GM10847 (cell line): ENCODE measurements around the gene LRRC10B.

Experiments used
- POLR2A ChIP-seq: IDR thresholded peaks from 2 replicates; pipeline ENCODE4 v1.6.1; 2011; ENCODE audit not compliant: insufficient read length; ENCODE audit errors: extremely low read depth

The LRRC10B gene

GRCh38 chr11:61507962-61508861 lies at the start of gene LRRC10B:
TSS of gene LRRC10B (plus strand) at chr11:61508749. CDS start at chr11:61508999, 250 bp downstream.
- TF ChIP-seq POLR2A: no peak

- no peak for TF ChIP-seq POLR2A
Measured at GRCh38 chr11:61460474-61460881, 48.1 kb upstream of the LRRC10B start.

DNA sequence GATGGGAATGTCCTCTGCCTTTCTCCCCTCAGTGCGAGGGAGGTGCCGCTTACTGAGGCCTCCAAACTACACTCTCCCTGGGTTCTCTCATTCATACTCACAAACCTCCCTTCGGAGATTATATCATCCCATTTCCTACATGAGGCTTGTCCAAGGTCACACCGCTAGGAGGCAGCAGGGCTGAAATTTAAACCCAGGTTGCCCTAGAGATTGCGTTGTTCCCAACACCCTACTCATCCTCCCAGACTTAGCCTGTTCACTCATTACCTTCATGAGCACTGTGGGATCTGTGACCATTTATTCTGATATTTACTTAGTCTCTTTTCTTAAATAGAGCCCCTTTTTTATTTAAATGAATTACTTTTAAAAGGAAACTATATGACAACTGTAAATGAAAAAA lies 47.6 kb upstream of the LRRC10B start:
- TF ChIP-seq POLR2A: no peak

- no peak for TF ChIP-seq POLR2A
Measured at GRCh38 chr11:61468002-61468401, 40.5 kb upstream of the LRRC10B start.

DNA sequence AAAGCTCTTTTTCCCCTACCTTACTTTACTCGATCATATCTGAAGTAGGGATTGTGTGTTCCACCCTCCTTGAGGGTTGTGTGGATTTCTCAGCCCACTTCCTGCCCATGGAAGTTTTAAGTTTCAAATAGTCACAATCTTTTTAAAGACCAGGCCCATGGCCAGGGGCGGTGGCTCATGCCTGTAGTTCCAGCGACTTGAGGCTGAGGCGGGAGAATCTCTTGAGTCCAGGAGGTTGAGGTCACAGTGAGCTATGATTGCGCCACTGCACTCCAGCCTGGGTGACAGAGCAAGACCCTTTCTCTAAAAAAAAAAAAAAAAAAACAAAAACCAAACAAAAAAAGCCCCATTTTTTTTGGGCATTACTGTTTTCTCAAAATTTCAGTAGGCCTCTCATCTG lies 36.3 kb upstream of the LRRC10B start:
- TF ChIP-seq POLR2A: no peak

DNA sequence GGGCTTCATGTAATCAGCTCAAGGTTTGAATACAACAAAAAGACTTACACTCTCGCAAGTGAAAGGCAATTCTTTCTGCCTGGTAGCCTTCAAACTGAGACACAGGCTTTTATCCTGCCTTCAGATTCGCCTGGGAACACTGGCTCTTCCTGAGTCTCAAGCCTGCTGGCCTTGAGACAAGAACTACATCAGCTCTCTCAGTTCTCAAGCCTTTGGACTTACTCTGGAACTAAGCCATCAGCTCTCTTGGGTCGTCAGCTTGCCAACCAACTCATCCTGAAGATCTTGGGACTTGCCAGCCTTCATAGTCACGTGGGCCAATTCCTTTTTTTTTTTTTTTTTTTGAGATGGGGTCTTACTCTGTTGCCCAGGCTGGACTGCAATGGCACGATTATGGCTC lies 35.7 kb upstream of the LRRC10B start:
- no peak for TF ChIP-seq POLR2A

- no peak for TF ChIP-seq POLR2A
Measured at GRCh38 chr11:61473370-61474012, 35.1 kb upstream of the LRRC10B start.

DNA sequence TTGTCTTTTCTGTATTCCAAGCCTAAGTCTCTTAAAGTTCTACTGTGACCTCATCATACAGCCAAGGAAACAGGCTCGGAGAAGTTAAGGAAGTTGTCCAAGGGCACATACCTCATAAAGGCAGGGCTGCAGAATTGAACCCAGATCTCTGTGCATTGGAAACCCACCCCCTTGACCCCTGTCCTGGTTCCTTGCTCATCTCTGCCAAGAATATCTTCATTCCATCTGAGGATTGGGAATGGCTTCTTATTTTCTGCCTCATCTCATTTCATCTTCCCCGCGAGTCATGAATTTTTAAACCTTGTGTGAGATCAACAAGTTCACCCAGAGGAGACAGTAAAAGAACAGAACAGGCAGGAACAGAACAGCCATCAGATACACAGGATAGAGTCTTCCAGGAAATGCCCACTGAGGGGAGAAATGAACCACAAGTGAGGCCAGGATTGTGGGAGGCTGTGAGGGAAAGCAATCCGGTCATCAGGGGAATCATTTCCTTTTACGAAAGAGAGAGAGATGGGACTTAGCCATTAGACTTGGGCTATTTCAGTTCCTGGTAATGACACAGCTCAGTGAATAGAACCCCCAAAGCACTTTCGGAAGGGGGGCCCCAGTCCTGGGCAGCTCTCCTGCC lies 34.4 kb upstream of the LRRC10B start:
- no peak for TF ChIP-seq POLR2A

GRCh38 chr11:61475433-61475832 lies 33.1 kb upstream of the LRRC10B start:
- no peak for TF ChIP-seq POLR2A

DNA sequence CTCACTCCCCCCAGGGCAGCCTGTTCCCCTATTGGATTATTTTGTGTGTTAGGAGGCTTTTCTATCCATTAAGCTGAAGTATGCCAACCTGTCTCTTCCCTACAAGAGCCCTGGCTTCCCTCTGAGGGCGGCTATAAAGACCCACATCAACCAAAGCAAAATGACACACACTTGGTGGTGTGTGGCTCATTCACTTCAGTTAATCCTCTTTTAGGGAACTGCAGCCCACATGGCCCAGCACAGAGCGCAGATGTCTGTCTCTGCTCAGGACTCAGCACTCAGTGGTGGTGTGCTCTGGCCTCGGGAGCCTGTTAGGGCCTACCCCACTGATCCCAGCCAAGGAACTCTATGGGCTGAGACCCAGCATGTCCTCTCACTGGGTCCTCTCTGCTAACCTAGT lies 32.2 kb upstream of the LRRC10B start:
- TF ChIP-seq POLR2A: no peak

DNA sequence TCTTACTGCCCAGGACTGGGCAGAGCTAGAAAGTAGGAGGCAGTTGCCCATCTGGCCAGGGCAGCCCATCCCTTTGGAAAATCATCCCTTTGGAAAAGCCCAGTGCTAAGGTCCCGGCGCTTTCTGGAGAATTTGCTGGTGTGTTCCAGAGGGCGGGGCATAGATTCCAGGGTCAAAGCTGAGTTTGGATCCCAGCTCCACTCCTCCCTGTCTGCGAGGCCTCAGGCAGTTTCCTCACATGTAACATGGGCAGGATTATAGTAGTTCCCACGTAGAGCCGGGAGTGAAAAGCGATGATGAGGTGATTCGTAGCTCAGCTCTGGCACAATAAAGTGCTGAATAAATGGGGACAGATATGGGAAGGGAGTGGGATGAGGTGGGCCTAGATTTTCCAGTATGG lies 31.4 kb upstream of the LRRC10B start:
- TF ChIP-seq POLR2A: no peak

GRCh38 chr11:61477727-61478148 lies 30.8 kb upstream of the LRRC10B start:
- TF ChIP-seq POLR2A: no peak

DNA sequence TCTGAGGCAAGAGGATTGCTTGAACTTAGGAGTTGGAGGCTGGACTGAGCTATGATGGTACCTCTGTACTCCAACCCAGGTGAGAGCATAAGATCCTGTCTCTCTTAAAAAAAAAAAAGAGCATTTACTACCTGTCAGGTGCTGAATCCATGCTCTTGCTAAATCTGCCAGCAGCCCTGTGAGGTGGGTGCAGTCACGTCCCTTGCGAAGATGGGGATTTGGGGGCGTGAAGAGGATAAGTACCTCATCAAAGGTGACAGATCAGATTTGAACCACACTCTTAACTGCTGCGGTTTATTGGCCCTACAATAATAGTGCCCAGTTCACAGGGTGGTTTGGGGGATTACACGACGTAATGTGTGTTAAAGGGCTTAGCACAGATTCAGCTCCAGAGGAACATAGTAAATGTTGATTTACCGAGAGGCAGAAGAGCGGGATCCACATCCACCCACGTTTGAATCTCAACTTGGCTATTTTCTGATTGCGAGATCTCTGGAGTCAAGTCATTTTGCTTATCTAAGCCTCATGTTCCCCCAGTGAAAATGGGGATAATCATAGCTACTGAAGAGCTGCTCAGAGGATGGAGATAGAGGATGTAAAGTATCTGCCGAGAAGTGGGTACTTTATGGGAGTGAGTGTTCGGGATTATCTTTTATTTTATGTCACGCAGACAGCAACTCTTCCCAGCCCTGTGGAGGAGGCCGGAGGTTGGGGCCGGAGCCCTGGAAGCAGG lies 28.1 kb upstream of the LRRC10B start:
- no peak for TF ChIP-seq POLR2A

DNA sequence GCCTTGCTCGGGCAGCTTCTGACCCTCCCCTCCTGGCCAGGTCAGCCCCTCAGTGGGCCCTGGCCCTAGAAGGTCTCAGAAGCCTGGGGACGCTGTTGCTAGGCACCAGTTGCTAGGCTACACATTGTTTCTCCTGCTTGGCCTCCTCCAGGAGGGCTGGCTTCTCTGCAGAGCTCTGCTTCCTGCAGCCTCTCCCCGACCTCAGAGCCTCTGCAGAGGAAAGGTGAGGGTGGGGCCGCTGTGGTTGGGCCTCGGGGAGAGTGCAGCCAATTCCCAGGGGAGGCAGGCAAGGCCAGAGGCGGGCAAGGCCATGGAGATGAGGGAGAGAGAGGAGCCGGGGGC lies 27.6 kb upstream of the LRRC10B start:
- TF ChIP-seq POLR2A: no peak

- TF ChIP-seq POLR2A: no peak
Measured at GRCh38 chr11:61481806-61482205, 26.7 kb upstream of the LRRC10B start.

DNA sequence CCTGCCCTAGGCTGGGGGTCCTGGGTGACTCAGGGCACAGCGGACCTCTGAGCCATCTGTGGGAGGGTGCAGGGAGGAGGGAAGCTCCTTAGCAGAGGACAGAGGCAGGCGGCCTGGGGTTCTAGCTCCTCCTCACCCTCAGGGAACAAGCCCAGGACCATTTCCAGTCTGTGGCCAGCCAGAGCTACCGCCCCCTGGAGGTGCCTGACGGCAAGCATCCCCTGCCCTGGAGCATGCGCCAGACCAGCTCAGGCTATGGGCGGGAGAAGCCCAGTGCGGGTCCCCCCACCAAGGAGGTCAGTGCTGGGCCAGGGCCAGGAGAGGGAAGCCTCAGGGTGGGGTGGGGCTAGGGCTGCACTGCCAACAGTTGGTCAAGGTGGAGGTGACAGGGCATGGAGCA lies 26.0 kb upstream of the LRRC10B start:
- TF ChIP-seq POLR2A: no peak

GRCh38 chr11:61484541-61484940 lies 24.0 kb upstream of the LRRC10B start:
- no peak for TF ChIP-seq POLR2A
